Measurements from ENCODE around the gene SLC2A4RG.
"Not testable (repeated sequence)": the region's sequence is repeated elsewhere in the genome, so short reads cannot be mapped to it uniquely, and the experiment has no call there.

Gene SLC2A4RG

GRCh38 chr20:63722967-63723622 is 16.5 kb upstream of the SLC2A4RG start:
- DNase-seq = not testable (repeated sequence)

- not testable (repeated sequence) for DNase-seq
These were observed 9.3 kb upstream of the SLC2A4RG start for GRCh38 chr20:63730189-63730733.

GRCh38 chr20:63731410-63731809 is 8.2 kb upstream of the SLC2A4RG start:
- no peak for DNase-seq

GRCh38 chr20:63732118-63733095 is 7.2 kb upstream of the SLC2A4RG start:
- DNase-seq = no peak

GRCh38 chr20:63733117-63733516 is 6.5 kb upstream of the SLC2A4RG start:
- no peak for DNase-seq

- DNase-seq = no peak
These were observed 5.9 kb upstream of the SLC2A4RG start for GRCh38 chr20:63733579-63734081.

- no peak for DNase-seq
These were observed 5.2 kb upstream of the SLC2A4RG start for GRCh38 chr20:63734111-63734945.

- DNase-seq = no peak
These were observed 4.4 kb upstream of the SLC2A4RG start for GRCh38 chr20:63734946-63735858.

- no peak for DNase-seq
These were observed 3.5 kb upstream of the SLC2A4RG start, which contains the start of gene LIME1 for GRCh38 chr20:63735859-63736718. TSS of gene LIME1 (plus strand) at chr20:63736664. CDS start at chr20:63737550, 886 bp downstream.

GRCh38 chr20:63736893-63737694 is 2.5 kb upstream of the SLC2A4RG start:
- no peak for DNase-seq

- no peak for DNase-seq
These were observed 2.0 kb upstream of the SLC2A4RG start for GRCh38 chr20:63737695-63737944.

GRCh38 chr20:63737945-63738686 is 1.5 kb upstream of the SLC2A4RG start:
- DNase-seq = no peak

- no peak for DNase-seq
These were observed 868 bp upstream of the SLC2A4RG start for GRCh38 chr20:63738687-63739129.

GRCh38 chr20:63740070-63740626 is 572 bp downstream of the SLC2A4RG start:
- DNase-seq = peak; percentile 76

GRCh38 chr20:63740627-63741353 is 1.2 kb downstream of the SLC2A4RG start:
- peak; percentile 90 for DNase-seq

- no peak for DNase-seq
These were observed 1.7 kb downstream of the SLC2A4RG start for GRCh38 chr20:63741354-63741675.

- DNase-seq = no peak
These were observed 2.3 kb downstream of the SLC2A4RG start for GRCh38 chr20:63741676-63742380.

Data from NCI-H345 (cell line).